Sigmoid colon (tissue), 4 donors: ENCODE measurements around the gene ZNF200.

Experiments used
- EP300 ChIP-seq, 4 donors: sonication (generic); formaldehyde crosslinking; IDR thresholded peaks; one replicate each; pipeline ENCODE4 v1.6.1; 2017; ENCODE audit warnings: antibody characterized with exemption in 4 of 4
- POLR2AphosphoS5 ChIP-seq, 4 donors: sonication (generic); formaldehyde crosslinking; IDR thresholded peaks; one replicate each; pipeline ENCODE4 v1.6.1; 2017; ENCODE audit warnings: antibody characterized with exemption in 4 of 4
- TF ChIP-seq, protein P1 (sequence below), 4 experiments: fragments of 450-650 bp in 3 of 4; fragments of 200-600 bp in 1 of 4; IDR thresholded peaks; one replicate each; pipeline ENCODE4 v1.5.1; 2016 to 2019; ENCODE audit warnings: antibody characterized with exemption in 4 of 4, mild to moderate bottlenecking in 3 of 4, moderate library complexity in 2 of 4

DNA sequence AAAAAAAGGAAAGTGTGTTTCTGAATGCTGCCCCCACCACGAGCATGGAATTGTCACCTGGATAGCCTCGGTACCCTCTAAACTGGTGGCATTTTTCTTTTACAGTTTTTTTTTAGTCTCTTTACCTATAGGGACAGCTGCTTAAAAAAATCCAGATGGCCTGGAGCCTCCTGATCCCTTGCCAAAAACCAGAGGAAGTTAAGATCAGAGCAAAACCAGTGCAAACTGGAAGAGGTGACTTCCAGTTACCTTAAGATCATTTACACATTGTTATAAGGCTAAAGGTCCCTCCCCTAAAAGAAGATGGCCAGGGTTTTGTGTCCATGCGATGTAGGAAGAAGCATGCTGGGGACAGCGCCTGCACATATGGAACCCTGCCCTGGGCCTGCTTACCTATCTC lies 18.0 kb upstream of the ZNF200 start:
- TF ChIP-seq, protein P1, sequence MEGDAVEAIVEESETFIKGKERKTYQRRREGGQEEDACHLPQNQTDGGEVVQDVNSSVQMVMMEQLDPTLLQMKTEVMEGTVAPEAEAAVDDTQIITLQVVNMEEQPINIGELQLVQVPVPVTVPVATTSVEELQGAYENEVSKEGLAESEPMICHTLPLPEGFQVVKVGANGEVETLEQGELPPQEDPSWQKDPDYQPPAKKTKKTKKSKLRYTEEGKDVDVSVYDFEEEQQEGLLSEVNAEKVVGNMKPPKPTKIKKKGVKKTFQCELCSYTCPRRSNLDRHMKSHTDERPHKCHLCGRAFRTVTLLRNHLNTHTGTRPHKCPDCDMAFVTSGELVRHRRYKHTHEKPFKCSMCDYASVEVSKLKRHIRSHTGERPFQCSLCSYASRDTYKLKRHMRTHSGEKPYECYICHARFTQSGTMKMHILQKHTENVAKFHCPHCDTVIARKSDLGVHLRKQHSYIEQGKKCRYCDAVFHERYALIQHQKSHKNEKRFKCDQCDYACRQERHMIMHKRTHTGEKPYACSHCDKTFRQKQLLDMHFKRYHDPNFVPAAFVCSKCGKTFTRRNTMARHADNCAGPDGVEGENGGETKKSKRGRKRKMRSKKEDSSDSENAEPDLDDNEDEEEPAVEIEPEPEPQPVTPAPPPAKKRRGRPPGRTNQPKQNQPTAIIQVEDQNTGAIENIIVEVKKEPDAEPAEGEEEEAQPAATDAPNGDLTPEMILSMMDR (IDR thresholded peaks at IDR 0.05) = no peak
- TF ChIP-seq EP300 (IDR thresholded peaks at IDR 0.05) (no peak), POLR2AphosphoS5 (IDR thresholded peaks at IDR 0.05) (no peak)
